SK-N-DZ (cell line): ENCODE data around the gene TCAF1.
"Not testable (repeated sequence)": the region's sequence is repeated elsewhere in the genome, so short reads cannot be mapped to it uniquely, and the experiment has no call there.

Experiments
- DNase-seq: peaks from one replicate; pipeline ENCODE4 v3.0.0-alpha.2; 2015; ENCODE audit warnings: low spot score

TCAF1 gene

GRCh38 chr7:143906151-143906550 is 4.2 kb upstream of the TCAF1 start:
- no peak for DNase-seq

GRCh38 chr7:143905509-143905908 is 3.5 kb upstream of the TCAF1 start:
- DNase-seq, result no peak

GRCh38 chr7:143902332-143902899 is 440 bp upstream of the TCAF1 start:
- DNase-seq, result no peak

DNA sequence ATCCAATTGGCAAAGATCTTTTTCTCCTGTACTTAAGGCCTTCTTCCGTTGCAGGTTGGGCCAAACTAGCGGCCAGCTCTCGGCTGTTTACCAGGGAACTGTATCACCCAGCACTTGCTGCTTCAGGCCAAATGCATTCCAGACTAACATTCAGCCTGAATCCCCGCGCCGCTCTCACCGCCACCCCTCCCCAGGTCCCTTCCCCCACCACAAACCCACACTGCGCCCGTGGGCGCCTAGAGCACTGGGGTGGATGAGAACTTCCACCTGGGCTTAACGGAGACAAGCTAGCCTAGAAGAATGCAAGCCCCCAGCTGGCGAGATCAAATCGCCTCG is 676 bp downstream of the TCAF1 start:
- DNase-seq, result no peak

DNA sequence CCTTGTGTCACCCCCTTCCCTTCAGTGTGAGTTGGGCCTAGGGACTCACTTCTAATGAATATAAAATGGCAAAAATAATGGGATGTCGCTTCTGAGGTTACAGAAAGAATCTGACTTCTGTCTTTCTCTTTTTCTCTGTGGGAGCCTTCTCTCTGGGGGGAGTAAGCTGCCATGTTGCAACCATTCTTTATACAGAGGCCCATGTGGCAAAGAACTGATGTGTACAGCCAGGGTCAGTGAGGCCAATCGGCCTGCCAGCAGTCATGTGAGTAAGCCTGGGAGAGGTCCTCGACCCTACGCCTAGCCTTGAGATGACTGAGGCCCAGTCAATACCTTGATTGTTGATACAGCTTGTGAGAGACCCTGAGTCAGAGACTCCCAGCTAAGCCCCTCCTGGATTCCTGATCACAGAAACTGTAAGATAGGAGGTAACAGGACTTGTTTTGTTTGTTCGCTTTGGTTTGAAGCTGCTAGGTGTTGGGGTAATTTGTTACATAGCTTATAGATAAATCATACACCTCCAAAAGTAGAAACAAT is 1.7 kb downstream of the TCAF1 start:
- DNase-seq, result no peak

- DNase-seq, result no peak
These were observed 3.2 kb downstream of the TCAF1 start for GRCh38 chr7:143898810-143899209.

DNA sequence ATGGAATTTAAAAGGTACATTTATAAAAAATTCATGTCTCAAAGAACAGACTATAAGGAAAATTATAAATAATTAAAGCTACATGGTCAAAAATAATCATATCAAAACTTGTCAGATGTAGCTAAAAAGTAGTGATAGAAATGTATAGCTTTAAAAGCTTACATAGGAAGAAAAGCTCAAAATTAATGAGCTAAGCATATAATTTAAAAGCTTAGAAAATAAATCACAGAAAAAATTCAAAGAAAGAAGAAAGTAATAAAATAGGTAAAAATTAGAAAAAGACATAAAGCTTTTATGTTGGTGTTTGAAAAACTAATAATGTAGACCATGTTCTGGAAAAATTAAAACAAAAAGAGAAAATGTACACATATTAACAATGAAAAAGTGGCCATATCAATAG is 5.3 kb downstream of the TCAF1 start:
- no peak for DNase-seq

GRCh38 chr7:143892527-143893300 is 9.3 kb downstream of the TCAF1 start:
- DNase-seq, result no peak

- DNase-seq, result no peak
These were observed 10.5 kb downstream of the TCAF1 start for GRCh38 chr7:143891457-143891856.

- no peak for DNase-seq
These were observed 11.4 kb downstream of the TCAF1 start for GRCh38 chr7:143890558-143890957.

- DNase-seq, result no peak
These were observed 12.9 kb downstream of the TCAF1 start for GRCh38 chr7:143889068-143889467.

DNA sequence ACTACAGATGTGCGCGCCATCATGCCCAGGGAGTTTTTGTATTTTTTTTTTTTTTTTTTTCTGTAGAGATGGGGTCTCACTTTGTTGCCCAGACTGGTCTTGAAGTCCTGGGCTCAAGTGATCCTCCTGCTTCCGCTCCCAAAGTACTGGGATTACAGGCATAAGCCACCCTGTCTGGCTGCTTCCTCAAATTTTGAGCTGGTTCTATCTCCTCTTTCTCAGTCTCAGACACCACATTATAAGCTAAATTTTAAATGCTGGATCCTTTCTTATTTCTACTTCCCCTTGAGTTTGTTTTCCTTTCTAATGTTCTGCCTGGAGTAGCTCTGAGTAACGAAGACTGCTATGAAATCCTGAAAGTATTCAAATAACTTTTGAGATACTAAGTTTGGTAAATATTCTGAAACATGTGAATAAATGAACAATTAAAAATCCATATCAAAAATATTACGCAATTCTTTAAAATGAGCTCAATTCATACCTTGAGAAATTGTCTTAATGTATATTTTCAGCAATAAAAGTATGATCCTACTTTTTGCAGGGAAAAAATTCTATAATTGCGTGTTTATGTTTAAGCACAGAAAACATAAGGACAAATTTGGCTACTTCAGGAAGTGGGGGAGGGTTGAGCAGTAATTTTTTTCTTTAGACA is 15.0 kb downstream of the TCAF1 start:
- DNase-seq, result no peak

GRCh38 chr7:143885951-143886350 is 16.0 kb downstream of the TCAF1 start:
- DNase-seq, result no peak

- peak; percentile 80 for DNase-seq
These were observed 16.9 kb downstream of the TCAF1 start for GRCh38 chr7:143884969-143885559.

DNA sequence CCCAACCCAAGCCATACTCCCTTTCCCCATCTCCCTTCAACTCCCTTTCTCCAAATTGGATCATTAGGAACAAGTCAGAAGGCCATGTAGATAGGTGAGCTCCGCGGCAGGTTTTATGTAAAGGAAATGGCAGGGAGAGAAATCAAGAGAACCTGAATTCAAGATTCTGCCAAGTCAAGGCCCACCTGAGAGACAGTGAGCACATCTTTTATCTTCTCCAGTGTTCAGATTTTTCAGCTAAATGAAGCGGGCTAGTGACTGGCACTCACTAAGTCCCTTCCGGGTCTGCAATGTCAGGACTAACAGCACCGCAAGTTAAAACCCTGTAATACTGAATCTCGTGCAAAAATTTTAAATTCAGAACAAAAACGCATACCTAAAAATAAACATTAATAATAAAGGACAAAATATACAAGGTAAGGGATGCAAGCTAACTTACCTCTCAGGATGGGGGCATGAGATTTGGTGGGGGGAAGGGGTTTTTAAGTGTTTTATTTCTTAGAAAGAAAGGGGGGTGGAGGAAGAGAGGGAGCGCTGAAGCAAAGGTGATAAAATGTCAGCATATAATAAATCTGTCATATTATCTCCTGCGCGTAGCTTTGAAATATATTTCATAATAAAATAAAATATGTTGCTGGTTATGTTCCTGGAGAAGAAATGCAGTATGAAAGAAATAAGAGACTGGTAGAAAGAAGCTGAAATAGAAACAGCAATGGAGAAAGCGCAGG is 17.6 kb downstream of the TCAF1 start:
- no peak for DNase-seq

DNA sequence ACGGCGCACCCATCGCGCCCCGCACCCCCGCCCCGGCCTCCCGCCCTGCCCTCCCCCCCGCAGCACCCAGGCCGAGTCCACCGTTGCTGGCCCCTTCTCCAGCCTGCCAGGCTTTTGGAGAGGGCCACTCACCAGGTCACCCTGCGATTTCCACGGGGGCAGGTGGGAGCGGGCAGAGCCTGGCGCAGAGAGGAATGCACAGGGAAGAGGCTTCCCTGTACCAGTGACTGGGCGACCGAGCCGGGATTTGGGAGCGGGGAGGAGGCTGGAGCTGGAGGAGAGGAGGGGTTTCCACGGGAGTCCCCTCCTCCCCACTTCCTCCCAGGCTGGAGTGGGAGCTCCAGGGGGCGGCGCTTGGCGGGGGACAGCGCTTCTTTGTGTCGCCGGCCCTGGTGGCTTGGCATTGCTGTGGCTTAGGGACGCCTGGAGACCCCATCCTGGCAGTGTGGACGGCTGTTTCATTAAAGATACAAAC is 19.3 kb downstream of the TCAF1 start:
- peak; percentile 92 for DNase-seq

- peak; percentile 64 for DNase-seq
These were observed 19.9 kb downstream of the TCAF1 start for GRCh38 chr7:143882020-143882603.

GRCh38 chr7:143878884-143879283 is 23.1 kb downstream of the TCAF1 start:
- peak; percentile 64 for DNase-seq

DNA sequence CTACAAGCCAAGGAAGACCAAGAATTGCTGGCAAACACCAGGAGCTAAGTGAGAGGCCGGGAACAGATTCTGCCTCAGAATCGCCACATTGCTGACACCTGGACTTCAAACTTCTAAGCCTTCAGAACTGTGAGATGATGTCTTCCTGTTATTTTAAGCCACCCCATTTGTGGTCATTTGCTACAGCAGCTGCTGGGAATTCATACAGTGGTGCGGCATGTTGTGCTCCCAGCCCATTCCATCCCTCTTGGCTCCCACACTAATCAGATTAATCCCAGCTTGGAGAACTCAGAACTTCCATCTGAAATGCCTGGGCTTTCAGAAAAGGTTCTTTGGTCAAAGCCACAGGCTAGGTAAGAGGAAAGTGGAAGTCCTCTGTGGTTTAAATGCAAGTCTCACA is 24.9 kb downstream of the TCAF1 start:
- DNase-seq, result no peak

DNA sequence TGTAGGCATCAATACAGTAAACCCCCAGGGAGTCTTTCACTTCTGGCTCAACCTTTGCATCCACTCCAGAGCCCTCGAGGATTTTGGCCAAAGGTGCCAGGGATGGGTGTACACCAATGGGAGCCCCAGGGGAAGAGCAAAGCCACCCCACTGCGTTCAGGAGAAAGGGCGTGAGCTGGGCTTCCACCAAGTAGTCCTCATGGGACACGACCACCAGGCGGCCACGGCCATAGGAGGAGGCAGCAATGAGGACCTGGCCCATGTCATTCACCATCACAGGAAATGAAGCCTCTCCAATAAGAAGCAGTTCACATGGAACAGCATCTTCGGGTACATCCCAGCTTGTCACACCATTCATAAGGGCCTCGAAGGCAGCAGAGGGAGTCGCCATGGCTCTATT is 25.8 kb downstream of the TCAF1 start:
- no peak for DNase-seq

DNA sequence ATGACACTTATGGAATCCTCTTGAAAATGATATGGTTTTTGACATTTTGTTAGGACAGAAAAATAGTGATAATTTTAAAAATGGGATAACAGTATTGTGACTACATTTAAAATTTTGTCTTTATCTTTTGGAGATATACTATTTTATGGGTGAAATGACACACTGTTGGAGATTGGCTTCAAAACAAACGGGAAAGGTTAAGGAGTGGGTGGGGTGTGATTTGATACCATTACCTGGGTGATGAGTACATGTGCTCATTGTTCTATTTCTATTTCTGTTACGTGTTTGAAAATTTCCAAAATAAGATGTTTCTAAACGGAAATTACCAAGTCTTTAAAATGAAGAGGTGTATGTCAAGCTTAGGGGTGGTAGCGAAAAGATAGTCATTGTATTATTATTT is 28.7 kb downstream of the TCAF1 start:
- DNase-seq, result not testable (repeated sequence)
